IPS-NIHi11 (cell line): ENCODE results near the gene KY.

ENCODE experiments used
- DNase-seq: peaks from one replicate; pipeline ENCODE4 v3.0.0; 2012; ENCODE audit warnings: mixed read lengths, low spot score

KY gene

GRCh38 chr3:134619884-134620445 lies 30.9 kb downstream of the KY start:
- no peak for DNase-seq

DNA sequence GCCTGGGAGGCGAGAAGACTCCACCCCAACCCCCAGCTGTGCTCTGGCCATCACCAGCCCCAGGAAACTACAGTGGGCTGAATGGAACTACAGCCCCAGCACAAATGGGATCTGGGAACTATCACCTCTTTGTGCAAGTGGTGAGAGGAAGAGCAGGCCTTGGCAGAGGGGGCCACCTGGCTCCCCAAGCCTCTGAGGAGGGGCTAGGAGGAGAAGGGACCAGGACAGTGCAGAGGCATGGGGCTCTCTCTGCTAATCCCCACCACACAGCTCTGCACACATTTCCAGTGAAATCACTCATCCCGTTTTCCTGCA lies 31.6 kb downstream of the KY start:
- no peak for DNase-seq

DNA sequence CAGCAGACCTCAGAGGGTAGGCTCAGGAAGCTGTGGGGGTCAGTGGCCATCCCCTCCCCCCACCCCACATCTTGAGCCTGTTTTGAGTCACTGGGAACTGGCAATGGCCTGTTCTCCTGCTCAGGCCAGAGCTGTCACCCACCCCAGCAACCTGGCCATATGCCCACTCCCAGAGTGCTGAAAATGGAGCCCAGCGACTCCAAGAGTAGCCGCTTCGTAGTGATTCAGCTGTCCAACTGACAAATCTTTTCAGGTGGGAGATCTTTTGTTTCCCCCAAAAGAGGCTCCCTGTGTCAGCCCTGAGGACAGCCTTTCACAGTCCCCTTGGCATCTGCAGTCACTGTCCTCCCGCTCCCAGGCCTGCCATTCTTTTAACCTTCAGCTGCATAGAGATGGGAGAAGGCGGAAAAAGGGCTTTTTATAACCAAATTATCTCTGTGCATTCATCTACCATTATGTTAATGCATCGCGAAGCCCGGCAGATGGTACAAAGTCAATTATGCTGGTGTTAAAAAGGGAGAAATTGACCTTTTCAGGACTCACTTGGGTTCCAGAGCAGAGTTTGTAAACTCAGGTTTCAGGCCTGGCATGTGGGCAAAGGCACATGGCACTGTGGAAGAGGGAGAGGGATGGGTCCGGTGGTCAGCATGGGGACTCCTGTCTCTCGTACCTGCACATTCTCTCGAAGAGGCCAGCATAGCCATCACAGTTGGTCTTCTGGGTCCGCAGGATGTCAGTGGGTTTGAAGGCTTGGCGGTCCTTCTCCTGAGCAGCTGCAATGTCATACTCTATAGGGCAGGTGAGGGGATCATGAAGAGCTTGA lies 32.1 kb downstream of the KY start:
- no peak for DNase-seq

DNA sequence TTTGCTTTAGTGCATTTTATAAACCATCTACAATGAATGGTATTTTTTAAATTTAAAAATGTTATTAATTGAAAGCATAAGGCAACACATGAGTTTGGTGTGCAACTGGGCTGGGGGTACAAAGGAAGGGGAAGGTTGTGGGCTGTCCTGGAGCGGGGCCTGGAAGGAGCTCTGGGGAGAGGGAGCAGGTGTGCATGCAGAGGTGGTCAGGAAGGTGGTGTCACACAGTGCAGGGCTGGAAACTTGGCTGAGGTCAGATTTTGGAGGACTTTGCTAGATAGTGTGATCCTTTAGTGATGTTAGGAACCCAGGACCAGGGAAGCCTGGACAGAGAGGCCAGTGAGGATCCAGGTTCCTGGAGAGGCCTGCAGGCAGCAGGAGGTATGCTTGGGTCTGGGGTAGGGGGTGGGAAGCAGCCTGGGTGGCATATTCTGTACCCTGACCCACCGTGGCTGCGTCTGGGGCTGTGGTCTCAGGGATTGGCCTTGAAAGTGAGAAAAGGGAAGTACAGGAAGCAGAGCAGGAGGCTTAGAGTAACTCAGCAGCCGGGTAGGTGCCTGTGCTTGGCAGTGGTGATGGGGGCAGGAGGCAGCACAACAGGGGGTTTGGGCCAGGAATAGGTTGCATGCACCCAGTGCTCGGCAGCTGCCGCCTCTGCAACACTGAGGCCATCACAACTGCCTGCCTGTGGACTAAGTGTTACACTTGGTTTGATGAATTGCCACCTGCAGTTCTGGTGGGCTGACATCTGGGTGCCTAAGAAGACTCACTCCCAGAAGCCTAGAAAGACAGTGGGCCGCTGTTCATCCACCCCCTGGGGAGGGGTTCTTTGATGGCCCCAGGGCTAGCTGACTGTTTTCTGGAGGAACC lies 33.0 kb downstream of the KY start:
- DNase-seq, result no peak

GRCh38 chr3:134615743-134616142 lies 35.1 kb downstream of the KY start:
- DNase-seq, result no peak

DNA sequence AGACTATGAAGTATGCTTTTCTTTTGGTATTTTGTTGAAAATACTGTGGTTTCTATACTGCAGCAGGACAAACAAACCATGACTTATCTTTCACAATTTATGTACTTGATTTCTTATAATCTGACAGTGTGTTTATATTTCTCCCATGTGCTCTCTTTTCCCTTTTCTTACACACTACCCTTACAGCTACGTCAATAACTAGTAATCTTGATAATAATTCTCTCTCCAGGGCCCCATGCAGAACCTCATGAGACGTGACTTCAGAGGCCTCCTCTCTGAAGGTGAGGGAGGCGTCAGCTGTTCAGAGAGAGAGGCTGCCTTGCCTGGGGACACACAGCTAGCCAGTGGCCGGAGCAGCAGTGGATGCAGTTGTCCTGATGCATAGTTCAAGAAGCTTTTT lies 35.9 kb downstream of the KY start:
- no peak for DNase-seq

- no peak for DNase-seq
Measured at GRCh38 chr3:134613006-134613520, 37.8 kb downstream of the KY start.

GRCh38 chr3:134611516-134611915 lies 39.3 kb downstream of the KY start:
- no peak for DNase-seq

DNA sequence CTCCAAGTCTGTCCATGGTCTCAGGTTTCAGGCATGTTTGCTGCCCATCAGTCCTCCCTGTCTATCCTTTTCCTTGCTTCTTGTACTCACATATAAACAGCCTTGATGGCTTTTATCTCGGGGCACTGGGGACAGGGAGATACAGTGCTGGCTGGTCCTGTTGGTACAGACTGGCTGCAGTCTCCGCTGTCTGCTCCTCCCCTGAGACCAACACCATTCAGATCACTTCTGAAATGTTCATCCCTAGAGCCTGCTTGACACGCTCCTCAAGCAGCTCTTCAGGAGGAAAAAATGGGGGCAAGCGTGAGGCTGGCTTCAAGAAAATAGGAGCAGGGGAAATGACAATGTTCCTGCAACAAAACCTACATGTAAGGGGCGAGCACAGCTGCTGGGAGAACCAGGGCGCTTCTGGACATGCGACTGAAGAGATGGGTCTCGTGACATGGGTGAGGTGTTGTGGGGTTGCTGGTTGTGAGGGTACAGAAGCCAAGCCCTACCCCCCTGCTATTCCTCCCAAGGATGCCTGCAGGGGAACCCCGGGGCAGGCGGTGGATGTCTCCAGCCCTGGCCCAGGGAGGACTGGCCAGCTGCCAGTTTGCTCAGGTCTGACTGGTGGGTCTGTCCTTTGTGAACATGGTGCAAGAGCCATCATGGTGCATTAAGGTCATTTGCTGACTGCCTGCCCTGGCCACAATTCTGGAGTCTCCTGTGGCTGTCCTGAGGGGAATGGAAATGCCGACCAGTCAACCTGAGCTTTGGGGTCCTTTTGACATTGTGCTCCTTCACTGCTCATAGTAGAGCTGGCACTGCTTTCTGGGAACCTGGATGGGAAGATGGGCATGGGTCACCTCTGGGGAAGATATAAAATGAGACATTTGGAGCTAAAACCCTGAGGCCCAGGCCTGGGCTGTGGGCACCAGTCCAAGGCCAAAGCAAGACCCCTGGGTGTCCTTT lies 40.1 kb downstream of the KY start:
- DNase-seq, result no peak

DNA sequence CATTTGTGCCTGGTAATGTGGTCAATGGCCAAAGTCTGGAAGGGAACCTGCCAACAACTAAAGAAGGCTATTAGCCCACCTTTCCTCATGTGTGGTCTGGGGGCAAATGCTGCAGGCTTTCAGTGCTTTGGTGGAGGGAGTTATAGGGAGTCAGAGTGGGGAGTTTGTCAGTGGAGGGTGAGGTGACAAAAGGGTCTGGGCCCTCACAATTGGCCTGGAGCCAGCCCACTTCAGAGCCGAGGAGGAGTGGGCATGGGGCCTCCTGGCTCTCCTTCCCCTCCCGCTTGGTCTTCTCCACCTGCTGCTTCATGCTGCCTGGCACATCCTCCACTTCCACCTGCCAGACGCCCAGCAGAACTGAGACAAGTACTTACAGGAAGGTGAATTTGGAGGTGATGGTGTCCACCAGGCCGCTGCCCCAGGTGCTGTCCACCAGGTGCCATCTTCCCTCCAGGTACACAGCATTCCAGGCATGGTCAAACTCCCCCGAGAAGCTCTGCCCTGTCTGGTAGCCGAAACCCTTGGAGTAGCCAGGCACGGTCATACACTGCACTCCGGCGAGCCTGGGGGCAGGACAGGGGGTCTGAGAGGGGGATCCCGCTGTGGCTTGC lies 40.9 kb downstream of the KY start:
- no peak for DNase-seq

GRCh38 chr3:134608771-134609435 lies 41.9 kb downstream of the KY start:
- DNase-seq, result no peak

GRCh38 chr3:134608023-134608770 lies 42.6 kb downstream of the KY start:
- DNase-seq, result no peak

- no peak for DNase-seq
Measured at GRCh38 chr3:134607054-134608022, 43.5 kb downstream of the KY start.

DNA sequence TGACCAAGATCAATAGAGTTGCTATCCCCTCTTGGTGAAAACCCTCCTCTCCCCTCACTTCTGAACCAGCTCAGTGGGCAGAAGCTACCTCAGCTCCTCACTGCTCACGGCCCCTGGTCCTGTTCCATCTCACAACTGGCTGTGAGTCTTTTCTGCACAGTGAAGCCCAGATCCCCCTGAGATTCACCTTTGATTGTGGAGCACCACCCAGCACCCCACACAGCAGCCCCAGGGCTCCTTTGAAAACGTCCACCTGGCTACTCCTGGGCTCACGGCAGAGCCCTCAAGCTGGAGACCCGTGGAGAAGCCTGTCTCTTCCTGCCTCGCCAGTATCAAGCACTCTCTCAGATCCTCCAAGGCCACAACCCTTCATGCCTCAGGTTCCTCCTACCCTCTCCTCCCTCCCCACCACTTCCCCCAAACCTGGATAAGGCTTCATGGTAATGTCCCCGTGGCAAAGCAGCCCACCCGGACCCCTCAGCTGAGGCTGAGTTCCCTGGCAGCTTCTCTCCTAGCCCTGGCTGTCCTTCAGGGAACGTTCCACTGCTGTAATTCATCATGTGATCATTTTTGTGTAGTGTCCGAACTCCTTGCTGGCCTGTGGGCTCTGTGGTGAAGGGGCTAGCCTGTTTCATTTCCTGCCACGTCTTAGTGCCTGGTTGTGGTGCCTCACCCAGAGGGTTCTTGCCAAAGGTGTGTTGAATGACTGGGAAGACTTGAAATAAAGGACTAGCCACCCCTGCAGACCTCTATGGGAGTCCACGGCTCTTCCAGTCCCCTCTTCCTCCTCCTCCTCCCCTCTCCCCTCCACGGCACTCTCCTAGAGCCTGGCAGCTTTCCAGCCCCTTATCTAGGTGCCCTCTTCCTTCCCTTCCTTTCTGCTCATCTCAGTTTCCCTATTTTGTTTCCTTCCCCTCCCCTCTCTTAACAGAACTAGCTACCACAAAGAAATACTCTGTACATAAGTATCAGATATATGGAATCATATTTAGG lies 44.5 kb downstream of the KY start:
- no peak for DNase-seq

DNA sequence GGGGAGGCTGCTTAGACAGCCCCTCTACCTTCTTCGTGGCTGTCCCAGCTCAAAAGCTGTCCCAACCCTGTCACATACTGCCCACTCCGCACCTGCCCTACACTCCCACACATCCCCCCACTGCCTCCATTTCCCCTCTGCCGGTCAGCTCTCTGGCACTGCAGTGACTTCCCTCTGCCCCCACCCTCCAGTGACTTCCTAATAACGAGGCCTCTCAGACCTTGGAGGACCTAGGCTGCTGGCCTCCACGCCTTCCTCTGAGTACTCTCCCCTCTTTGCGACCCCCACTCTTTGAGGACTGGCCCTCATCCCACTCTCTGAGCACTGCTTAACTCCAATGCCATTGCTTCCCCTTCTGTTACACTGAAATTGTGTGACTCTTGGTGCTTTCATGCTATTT lies 45.3 kb downstream of the KY start:
- DNase-seq, result no peak

DNA sequence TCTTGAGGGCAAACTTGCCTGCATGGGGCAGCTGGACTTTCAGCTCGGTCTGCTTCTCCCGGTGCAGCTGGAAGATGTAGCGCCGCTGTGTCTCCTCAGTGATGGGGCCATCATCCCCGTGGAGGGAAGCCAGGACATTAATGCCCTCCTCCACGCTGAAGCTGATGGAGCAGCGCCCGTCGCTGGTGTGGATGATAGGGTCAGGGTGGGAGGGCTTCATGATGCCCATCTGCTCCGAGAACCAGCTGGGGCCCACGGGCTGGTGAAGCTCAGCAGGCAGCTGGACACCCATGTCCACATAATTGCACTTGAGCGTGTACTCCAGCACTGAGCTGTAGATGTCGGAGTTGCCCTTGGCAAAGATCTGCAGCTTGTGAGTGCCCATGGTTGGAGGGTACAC lies 46.9 kb downstream of the KY start:
- no peak for DNase-seq

- DNase-seq, result no peak
Measured at GRCh38 chr3:134603480-134603879, 47.3 kb downstream of the KY start.

DNA sequence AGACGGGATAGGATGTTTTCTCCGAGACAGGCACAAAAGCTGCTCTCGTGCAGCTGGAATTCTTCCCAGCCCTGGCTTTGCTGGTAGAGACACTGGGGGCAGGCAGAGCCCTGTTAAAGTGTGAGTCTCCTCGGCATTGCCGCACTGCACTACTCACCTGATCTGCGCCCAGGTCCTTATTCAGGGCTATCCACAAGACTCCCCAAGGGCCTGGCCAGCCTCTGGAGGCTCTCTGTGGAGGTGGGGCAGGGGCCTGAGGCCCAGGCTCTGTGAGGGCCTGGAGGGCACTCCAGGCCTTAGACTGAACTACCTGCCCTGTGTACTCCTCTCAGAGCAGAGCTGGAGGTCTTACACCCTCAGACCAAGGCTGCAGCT lies 48.4 kb downstream of the KY start:
- no peak for DNase-seq
